HG03378 (cell line): Measurements from ENCODE around the gene CIT.

Source experiments
- ATAC-seq: cut with Tn5 transposase; IDR thresholded peaks from one replicate; pipeline ENCODE4 v1.9.1; 2021; ENCODE audit warnings: mild to moderate bottlenecking, moderate library complexity; ENCODE audit not compliant: unreplicated experiment

The CIT gene

DNA sequence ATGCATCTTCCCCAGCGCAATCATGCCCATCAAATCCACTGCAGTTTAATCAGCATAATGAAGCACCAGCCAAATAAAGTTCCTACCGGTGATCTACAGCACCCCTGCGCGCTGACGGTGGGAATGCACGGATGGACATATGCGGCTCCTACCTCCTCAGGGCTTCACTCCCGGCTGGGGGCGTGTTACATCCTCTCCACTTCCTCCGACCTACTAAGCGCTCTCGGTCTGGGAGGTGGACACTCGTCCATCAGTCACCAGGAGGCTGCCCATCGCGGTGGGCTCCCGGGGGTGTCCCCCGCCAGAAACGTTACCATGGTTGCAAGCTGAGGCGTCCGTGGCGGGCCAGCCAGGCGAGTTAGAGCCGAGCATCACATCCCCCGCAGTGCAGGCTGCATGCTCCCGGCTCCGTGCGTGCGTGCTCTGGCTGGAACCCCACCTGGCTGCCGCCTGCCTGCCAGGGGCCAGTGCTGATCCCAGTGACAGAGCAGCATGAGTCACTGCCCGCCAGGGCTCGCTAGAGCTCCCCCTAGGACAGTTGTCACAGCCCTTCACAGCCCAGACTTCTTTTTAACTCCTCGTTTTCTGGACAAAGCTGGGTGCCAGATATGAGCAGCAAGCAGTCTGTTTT is 73.0 kb downstream of the CIT start:
- ATAC-seq, result no peak

DNA sequence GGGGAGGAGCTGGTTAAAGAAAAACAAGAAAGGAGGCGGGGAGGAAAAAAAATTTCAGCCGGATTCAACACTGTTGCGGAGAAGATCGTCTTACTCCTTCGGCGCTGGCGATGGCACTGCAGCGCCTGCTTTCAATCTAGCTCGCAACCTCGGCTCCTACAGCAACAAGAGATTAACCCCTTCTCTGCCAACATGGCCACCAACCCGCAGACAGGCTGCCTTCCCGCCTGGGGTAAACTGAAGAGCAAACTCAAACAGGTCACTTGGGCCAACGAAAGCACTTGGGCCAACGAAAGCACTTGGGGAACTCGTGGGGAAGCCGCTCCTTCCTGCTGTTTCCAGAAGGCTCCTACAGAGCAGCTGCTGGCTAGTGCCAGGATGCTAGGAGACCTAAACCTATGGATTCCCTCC is 73.7 kb downstream of the CIT start:
- no peak for ATAC-seq

DNA sequence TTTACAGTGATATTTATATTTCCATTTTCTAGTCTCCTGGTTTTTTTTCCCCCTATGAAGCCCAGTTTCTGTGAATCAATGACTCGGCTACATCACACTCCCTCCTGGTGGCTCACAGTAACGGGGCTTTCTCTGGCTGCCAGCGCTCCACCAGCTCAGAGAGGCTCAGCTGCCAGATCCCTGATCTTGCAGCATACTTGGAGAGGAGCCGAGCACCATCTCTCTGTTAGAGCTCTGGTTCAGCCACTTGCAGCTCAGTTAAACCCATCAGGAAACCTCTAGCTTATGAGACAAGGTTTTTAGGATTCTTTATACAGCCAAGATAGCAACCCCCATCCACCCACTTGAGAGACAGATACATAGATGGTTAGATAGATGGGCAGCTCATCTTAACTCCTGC is 74.6 kb downstream of the CIT start:
- ATAC-seq, result no peak

DNA sequence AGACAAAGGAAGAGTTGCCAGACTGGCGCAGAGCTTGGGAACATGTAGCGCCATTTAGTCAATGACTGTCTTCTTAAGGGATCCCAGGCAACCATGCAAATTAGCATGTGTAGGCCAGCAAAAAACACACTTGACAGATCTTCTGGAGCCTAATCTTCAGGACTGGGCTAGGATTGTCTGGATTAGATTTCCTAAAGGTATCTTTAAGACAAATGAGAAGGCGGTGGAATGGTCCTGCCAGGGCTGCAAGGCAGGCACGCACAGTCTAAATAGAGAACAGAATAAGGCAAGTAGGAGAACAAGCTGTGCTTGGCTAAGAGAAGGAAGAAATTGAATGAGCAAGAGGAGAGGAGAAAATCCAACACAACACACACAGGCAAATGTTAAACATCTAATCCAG is 80.0 kb downstream of the CIT start:
- ATAC-seq, result no peak

DNA sequence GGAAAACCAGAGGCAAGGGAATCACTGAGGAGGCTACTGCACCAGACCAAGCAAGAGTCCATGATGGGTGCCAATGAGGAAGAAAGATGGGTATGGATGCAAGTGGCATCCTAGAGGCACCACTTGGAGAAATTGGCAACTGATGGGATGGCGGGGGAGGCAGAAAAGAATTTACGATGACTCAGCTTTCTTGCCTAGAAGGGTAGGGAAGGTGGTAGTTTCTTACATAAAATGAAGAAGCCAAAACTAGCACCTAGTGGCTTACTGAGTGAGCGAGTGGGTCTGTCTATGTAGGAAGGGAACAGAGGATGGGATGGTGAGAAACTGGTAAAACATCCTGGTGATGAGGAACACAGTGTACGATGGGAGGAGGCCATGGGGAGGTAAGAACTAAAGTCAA is 80.8 kb downstream of the CIT start:
- ATAC-seq, result no peak

DNA sequence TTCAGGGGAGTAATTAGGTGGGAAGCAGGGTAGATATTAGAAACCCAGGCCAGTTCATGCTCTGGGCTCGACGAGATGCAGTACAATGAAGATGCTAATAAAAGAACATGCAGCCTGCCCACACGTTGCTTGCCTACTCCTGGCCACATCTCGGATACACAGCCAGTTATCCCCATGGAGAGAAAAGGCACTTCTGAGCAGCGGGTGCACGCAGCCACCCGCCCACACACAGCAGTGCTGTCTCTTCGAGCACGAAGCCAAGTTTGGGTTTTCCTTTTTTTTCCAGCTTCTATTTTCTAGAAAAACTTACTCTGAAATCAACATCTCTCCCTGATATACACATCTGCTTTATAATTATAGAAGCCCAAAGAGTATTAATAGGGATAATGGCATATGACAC is 85.7 kb downstream of the CIT start:
- no peak for ATAC-seq

DNA sequence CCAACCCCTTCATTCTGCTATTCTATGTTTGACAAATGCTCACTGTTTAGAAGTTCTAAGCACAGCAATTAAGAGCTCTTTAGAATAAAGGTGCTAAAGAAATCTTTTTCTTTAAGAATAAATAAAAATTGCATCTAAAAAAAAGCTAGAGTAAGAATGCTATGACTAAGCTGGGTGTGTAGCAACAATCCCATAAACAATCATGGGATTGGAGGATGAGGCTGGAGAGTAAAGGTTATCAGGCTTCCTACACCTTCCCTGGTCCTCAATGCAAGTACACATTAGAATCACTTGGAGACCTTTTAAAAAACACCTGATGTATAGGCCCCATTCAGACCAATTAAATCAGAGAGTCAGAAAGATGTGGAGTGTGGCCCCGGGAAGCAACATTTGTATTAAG is 88.3 kb downstream of the CIT start:
- ATAC-seq, result no peak

DNA sequence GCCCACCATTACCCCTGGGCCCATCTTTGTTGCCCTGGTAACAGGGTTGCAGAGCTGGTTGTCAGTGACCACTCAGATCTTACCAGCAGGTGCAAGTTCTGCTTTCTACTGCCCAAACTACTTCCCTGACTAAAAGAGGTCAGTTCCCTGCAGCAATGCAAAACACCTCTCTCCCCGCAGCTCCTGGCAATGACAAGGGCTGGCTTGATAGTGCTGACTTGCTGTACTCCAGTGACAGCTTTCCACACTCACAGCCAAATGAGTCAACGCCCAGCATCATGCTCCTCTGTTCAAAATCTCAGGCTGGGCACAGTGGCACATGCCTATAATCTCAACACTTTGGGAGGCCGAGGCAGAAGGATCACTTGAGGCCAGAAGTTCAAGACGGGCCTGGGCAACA is 90.6 kb downstream of the CIT start:
- ATAC-seq, result no peak

DNA sequence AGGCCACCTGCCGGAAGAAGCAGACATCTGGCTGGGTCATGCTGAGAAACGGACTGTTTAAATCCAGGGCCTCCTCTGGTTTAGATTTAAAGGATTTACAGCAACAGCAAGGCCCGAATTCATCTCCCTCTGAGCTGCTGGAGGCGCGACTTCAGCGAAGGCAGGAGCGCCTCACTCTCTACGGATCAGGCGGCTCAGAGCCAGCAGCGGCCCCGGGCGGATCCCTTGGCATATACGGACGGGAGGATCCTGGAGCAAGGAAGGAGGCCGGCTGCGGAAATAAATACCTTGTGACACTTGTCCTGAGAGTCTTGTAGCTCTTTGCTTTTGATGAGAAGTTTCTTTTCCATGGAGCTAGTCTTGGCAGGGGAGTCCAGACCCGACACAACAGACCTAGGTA is 92.4 kb downstream of the CIT start:
- ATAC-seq, result no peak

DNA sequence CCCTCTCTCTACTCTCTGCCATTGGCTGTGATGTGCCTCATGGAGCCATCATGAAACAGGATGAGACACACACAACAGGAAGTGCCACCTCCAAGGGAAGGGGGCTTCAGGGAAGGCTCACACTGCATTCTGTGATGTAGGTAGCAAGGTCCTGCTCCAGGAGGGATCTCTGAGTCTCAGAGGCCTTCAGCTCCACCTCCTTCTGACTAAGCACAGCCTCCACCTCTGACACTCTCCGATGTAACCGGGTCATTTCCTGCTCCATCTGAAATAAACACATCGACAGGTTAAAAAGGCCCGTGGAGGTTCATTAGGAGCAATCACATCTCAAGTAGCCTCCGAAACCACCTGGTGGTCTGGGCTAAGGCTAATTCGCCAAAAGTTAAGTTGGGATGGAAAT is 93.3 kb downstream of the CIT start:
- no peak for ATAC-seq

DNA sequence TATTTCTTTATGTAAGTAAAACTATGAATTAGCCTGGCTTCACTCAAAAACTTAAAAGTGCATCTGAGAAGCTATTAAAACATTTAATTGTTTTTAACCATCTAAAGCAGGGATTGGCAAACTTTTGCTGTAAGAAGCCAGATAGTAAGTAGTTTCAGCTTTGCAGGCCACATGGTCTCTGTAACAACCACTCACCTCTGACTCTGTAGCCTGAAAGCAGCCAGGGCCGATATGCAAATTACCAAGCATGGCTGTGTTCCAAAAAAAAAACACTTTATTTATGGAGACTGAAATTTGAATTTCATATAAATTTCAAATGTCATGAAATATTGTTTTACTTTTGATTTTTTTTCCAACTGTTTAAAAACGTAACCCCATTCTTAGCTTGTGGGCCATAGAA is 95.3 kb downstream of the CIT start:
- ATAC-seq, result no peak

DNA sequence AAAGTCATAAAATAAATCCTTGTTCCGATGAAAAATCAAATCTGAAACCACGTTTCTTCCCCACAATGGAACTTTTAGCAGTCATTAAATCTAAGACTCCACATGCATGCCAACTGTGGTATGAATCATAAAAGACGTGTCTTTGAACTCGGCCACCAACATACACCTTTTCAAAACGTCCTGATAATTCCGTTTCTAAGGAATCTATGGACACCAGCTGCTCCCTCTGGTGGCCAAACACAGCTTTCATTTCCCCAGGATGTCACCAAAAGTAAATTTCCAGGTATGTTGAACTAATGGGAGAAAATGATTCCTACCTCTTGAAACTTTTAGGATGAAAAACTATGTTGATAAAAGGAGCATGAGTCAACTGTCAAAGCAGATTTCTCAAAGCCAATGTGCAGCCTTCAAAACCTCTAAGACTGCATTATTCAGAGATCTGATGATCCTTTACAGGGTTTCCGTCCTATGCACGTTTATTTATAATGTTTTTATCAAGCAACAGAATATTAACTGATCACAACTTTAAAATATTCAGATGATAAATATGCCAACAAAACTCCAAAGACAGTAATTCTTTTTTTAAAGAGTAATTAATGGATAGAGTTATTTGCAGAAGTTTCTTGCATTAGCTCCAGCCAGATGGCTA is 96.2 kb downstream of the CIT start:
- ATAC-seq, result no peak

DNA sequence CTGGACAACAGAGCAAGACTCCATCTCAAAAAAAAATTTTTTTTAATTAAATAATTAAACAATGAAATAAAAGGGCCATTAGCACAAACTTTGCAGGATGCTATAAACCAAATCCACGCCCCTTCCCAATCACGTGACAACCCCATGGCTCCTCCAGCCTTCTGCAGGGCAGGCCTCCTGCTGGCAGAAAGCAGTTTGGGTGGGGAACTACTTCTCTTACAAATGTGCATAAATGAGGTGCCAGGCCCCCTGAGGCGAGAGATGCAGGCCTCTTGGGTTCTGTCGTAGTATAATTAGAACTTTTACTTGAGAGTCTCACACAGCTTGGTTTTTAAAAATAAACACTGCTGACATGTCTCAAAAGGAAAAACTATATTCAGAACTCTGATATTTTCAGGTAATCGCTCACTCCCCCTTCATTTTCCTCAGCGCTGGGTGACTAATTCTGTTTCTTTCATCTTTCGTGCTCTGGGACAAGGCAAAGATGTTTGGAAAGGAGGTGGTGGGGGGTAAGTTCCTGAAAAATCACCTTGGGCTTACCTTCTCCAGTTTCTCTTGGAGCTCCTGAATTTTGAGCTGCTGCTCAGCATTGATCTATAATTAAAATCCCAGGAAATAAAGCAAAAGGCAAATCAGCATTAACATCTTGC is 101.7 kb downstream of the CIT start:
- ATAC-seq, result no peak

DNA sequence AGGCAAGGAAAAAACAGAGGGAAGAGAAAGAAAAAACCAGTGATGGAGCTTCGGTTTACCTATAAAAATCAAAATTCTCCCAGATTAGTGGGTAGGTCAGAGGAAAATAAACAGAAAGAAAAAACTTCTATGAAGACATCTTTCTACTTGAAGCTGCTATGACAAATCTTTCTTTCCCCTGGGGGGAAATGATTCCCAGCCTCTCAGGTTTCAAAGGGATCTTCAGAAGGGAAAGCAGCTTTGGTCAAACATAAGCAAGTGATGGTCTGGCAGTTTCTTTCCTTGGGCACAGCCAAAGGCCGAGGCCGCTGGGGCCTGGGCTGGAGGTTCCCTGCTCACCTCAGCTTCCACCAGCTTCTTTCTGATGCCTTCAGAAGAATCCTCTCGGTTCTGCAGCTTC is 104.7 kb downstream of the CIT start:
- no peak for ATAC-seq

DNA sequence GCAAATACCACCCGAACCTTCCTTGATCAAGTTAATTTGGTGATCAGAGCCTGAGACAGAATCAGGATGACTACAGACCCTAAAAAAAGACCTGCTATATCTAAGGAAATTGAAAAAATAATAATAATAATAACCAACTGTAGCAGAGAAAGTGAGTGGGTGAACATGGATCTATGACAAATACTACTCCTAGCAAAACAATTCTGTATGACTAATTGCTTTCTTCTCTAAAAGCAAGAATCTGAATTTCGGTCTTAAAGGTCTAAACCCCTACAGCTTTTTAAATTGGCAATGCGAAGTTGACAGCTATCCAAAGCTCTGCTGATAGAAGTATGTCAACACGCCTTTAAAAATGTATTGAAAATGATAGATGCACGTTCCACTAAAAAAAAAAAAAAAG is 107.0 kb downstream of the CIT start:
- no peak for ATAC-seq

DNA sequence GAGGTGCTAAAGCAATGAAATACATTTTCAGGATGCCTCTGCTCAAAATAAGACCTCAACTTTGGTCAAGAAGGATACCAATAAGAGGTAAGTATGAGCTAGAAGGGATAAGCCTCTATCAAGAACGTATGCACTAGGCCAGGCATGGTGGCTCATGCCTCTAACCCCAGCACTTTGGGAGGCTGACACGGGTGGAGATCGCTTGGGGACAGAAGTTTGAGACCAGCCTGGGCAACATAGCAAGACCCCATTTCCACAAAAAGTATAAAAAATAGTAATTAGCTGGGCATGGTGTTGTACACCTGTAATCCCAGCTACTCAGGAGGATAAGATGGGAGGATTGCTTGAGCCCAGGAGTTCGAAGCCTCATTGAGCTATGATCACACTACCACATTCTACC is 114.5 kb downstream of the CIT start:
- no peak for ATAC-seq

DNA sequence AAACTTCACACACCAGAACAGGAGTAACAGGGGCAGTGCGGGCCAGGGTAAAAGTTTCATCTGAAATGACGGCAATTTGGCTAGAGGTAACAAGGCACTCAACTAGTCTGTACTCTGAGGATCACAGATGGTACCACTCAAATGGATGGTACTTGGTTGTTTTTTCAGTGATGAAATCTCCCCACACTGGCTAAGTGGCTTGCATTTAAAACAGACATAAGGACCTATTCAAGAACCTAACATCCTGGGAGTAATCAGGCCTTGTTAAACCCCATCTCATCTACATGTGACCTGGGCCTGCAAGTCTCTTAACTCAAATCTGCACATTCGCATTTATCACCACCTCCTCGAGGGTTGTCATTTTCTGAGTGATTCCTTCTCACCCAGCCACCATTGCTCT is 118.4 kb downstream of the CIT start:
- no peak for ATAC-seq

DNA sequence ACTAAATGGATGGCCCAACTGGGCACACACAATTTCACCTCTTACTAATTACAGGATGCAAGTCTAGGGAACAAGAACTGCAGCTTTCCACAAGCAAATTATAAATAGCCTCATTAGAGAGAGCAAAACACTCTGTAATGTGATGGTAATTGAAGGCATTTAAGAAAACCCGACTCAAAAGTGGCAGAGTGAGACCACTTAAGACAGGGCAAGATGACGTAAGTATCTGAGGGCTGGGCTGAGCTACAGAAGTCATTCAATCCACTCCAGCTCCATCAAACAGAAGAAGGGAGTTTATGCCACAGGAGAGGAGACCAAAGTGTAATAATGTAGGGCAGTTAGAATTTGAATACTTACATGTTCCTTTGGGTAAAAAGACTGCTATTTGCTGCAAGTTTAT is 118.9 kb downstream of the CIT start:
- ATAC-seq, result no peak

DNA sequence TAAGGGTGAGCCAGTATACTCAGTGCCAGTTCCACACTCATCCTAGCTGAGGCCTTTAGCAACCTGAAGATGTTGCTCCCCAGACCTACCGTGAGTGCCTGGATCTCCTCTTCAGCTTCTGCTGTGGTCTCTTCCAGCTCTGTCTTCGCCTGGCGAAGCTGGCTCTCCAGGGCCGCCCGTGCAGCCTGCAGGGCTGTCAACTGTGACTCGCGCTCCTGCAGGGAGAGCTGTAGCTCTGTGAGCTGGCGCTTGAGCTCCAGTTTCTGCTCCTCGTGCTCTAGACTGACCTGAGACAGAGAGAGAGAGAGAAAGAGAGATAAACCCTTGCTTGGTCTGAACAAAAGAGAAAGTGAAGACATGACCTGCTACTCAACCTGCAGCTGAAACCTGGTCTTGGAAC is 125.2 kb downstream of the CIT start:
- ATAC-seq, result no peak

DNA sequence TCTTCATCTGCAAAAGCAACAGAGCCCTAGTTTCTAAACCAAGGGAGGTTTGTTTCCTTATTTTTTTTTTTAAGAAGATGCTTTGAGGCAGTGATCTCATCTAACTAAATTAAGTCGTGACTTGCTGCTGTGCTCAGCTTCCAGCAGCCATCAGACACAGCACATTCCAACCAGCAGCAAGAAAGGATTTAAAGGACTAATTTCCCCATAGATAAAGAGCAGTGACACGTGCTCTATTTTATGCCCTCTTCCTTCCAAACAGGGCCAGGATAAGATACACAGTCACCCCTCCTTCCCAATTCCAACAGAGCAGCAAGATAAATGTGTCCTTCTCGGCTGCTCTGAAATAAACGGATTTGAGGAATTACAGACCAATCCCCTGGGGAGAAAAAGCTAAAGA is 127.5 kb downstream of the CIT start:
- ATAC-seq, result no peak

DNA sequence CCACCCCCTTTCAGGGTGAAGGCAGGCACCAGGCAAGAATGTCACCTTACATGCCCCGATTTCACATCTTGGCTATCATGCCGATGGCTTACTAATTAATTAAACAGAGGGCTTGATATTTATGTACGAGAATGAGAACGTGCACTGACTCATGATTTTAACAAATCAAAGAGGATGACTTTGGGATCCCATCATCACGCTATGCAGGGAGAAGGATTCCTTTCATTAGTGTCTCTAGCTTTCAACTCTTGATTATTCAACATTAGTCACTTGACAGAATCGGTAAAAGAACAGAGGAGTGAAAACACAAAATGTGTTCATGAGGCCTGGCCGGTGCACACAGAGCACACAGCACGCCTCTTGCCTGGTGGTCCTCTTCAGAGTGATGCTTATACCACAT is 128.6 kb downstream of the CIT start:
- ATAC-seq, result no peak

DNA sequence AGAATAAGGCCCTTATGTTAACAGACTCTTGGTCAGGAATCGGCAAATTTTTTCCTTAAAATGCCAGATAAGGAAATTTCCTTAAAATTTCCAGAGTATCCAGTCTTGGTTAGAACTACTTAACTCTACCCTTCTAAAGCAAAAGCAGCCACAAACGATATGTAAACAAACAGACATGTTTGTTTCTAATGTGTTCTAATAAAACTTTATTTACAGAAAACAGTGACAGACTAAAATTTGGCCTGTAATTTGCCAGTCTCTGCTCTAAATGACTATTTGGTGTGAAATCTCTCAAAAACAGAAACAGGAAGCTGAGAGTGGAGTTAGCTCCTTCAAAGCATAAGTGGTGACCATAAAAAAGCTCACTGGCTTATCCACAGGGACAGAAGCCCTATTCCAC is 131.0 kb downstream of the CIT start:
- ATAC-seq, result no peak
